ENCODE data around the gene PAFAH1B2. TPM values are rescaled to one million over a fixed set of nuclear protein-coding genes. Genes with fewer than 3 reads are reported as not detected.
A peak's percentile ranks its signal among the peaks of the same experiment; 100 is the strongest.

The PAFAH1B2 gene
- total and polyA plus RNA-seq, 7 experiments from 2014 or later, result 13.6 to 62.0 (median 53.6) TPM

- Mint-ChIP-seq H3K27ac (peak overlapping the region in 7 of 9 donors; percentile 32 to 74 (median 55)), H3K9me3 (no peaks in the 10 kb centered on the region), H3K36me3 (peaks cover 0 to 4% (median 0%) of the 10 kb centered on the region in 5 donors), H3K4me3 (no peak overlapping the region), H3K27me3 (no peaks in the 10 kb centered on the region), H3K4me1 (peaks cover 3 to 12% (median 9%) of the 10 kb centered on the region in 7 donors)
- H3K4me3 ChIP-seq (ENCODE audit: low read length), result no peak overlapping the region
- H3K27me3 ChIP-seq (ENCODE audit: control insufficient read depth in 2 of 2, insufficient read depth in 2 of 2, low read length in 2 of 2), result no peaks in the 10 kb centered on the region
- POLR2A ChIA-PET, result interaction anchor here (0.6 to 1.5 kb wide), 2 partner anchors 14 to 660 kb away, joined by 3 to 4 read pairs; no protein-coding TSS in a partner anchor
- no peaks in the 10 kb centered on the region for H3K9me3 ChIP-seq (ENCODE audit: control insufficient read depth in 2 of 3, low read length in 3 of 3)
- no peak for ATAC-seq
- H3K4me1 ChIP-seq (ENCODE audit: control insufficient read depth in 2 of 2, insufficient read depth in 2 of 2, low read length in 2 of 2), result no peaks in the 10 kb centered on the region
- no peak for DNase-seq
- peaks cover 0 to 47% (median 3%) of the 10 kb centered on the region in 3 experiments for H3K36me3 ChIP-seq (ENCODE audit: control insufficient read depth in 2 of 3, insufficient read depth in 3 of 3, low read length in 3 of 3)
- CTCF ChIA-PET, result no interaction called here
- no peak overlapping the region for H3K27ac ChIP-seq (ENCODE audit: low read depth, low read length)
- intact Hi-C loops (cut with micrococcal nuclease), result no loop called here
These were observed 49.3 kb downstream of the PAFAH1B2 start for GRCh38 chr11:117193130-117194020.

DNA sequence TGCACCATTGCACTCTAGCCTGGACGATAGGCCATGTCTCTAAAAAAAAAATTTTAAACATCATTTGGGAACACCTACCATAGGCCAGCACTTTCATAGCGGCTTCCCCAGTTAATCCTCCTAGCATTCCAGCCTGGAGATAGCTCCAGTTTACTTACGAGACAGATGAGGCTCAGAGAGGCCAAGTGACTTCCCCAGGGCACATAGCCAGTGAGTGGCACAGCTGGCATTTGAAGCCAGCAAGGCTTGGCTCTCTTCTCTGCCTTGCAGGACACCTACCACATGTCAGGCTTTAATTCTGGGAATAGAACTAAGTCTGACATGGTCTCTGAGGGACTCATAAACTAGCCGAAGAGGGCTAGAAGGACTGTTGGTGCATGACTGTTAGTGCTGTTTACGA lies 50.2 kb downstream of the PAFAH1B2 start:
- CTCF ChIA-PET, result interaction anchor here (0.6 kb wide), 1 partner anchor 16 kb away, joined by 5 read pairs; the partner anchor contains the start of gene SIDT2
- no peaks in the 10 kb centered on the region for H3K27me3 Mint-ChIP-seq

GRCh38 chr11:117195258-117195657 lies 51.2 kb downstream of the PAFAH1B2 start:
- no peak overlapping the region for H3K4me3 Mint-ChIP-seq
- ATAC-seq (no peak), DNase-seq (no peak)
- POLR2A ChIA-PET, result no interaction called here
- no peak overlapping the region for H3K4me3 ChIP-seq (ENCODE audit: low read length)
- CTCF ChIA-PET, result no interaction called here
- no peaks in the 10 kb centered on the region for H3K4me1 ChIP-seq (ENCODE audit: control insufficient read depth in 2 of 2, insufficient read depth in 2 of 2, low read length in 2 of 2)
- H3K9me3 Mint-ChIP-seq, result no peaks in the 10 kb centered on the region
- intact Hi-C loops (cut with micrococcal nuclease), result no loop called here
- H3K36me3 Mint-ChIP-seq, result peaks cover 0 to 4% (median 0%) of the 10 kb centered on the region in 5 donors
- H3K36me3 ChIP-seq (ENCODE audit: control insufficient read depth in 2 of 3, insufficient read depth in 3 of 3, low read length in 3 of 3), result peaks cover 0 to 38% (median 0%) of the 10 kb centered on the region in 3 experiments
- no peaks in the 10 kb centered on the region for H3K9me3 ChIP-seq (ENCODE audit: control insufficient read depth in 2 of 3, low read length in 3 of 3)
- no peaks in the 10 kb centered on the region for H3K27me3 Mint-ChIP-seq
- peaks cover 3 to 13% (median 10%) of the 10 kb centered on the region in 7 donors for H3K4me1 Mint-ChIP-seq
- H3K27me3 ChIP-seq (ENCODE audit: control insufficient read depth in 2 of 2, insufficient read depth in 2 of 2, low read length in 2 of 2), result no peaks in the 10 kb centered on the region
- H3K27ac ChIP-seq (ENCODE audit: low read depth, low read length), result no peak overlapping the region
- peak overlapping the region in 7 of 9 donors; percentile 16 to 70 (median 59) for H3K27ac Mint-ChIP-seq

More for the DNA sequence above, 50.2 kb downstream of the PAFAH1B2 start:
- peaks cover 3 to 13% (median 10%) of the 10 kb centered on the region in 7 donors for H3K4me1 Mint-ChIP-seq
- Histone ChIP-seq H3K27ac (ENCODE audit: low read depth, low read length) (no peak overlapping the region), H3K9me3 (ENCODE audit: control insufficient read depth in 2 of 3, low read length in 3 of 3) (no peaks in the 10 kb centered on the region), H3K36me3 (ENCODE audit: control insufficient read depth in 2 of 3, insufficient read depth in 3 of 3, low read length in 3 of 3) (peaks cover 0 to 40% (median 0%) of the 10 kb centered on the region in 3 experiments), H3K27me3 (ENCODE audit: control insufficient read depth in 2 of 2, insufficient read depth in 2 of 2, low read length in 2 of 2) (no peaks in the 10 kb centered on the region), H3K4me1 (ENCODE audit: control insufficient read depth in 2 of 2, insufficient read depth in 2 of 2, low read length in 2 of 2) (no peaks in the 10 kb centered on the region), H3K4me3 (ENCODE audit: low read length) (no peak overlapping the region)
- intact Hi-C loops (cut with micrococcal nuclease), result no loop called here
- no peaks in the 10 kb centered on the region for H3K9me3 Mint-ChIP-seq
- no peak for DNase-seq
- H3K4me3 Mint-ChIP-seq, result no peak overlapping the region
- ATAC-seq, result no peak
- H3K27ac Mint-ChIP-seq, result peak overlapping the region in 3 of 9 donors; percentile 21 to 32 (median 28)
- peaks cover 0 to 4% (median 0%) of the 10 kb centered on the region in 5 donors for H3K36me3 Mint-ChIP-seq
- POLR2A ChIA-PET, result interaction anchor here (1.5 kb wide), 1 partner anchor 15 kb away, joined by 3 read pairs; no protein-coding TSS in a partner anchor

DNA sequence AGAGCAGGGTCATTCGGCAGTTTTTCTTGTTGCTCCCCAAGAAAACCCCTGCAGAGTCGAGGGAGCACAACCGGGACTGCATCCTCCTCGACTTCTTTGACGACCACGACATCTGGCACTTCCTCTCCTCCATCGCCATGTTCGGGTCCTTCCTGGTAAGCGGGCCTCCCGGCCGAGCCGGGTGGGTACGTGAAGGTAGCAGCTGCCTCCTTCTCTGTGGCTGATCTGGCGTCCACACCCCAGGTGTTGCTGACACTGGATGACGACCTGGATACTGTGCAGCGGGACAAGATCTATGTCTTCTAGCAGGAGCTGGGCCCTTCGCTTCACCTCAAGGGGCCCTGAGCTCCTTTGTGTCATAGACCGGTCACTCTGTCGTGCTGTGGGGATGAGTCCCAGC lies 51.7 kb downstream of the PAFAH1B2 start:
- Histone ChIP-seq H3K4me3 (ENCODE audit: low read length) (no peak overlapping the region), H3K4me1 (ENCODE audit: control insufficient read depth in 2 of 2, insufficient read depth in 2 of 2, low read length in 2 of 2) (no peaks in the 10 kb centered on the region), H3K27ac (ENCODE audit: low read depth, low read length) (no peak overlapping the region), H3K9me3 (ENCODE audit: control insufficient read depth in 2 of 3, low read length in 3 of 3) (no peaks in the 10 kb centered on the region), H3K36me3 (ENCODE audit: control insufficient read depth in 2 of 3, insufficient read depth in 3 of 3, low read length in 3 of 3) (peaks cover 0 to 38% (median 0%) of the 10 kb centered on the region in 3 experiments), H3K27me3 (ENCODE audit: control insufficient read depth in 2 of 2, insufficient read depth in 2 of 2, low read length in 2 of 2) (no peaks in the 10 kb centered on the region)
- DNase-seq (no peak), ATAC-seq (no peak)
- Mint-ChIP-seq H3K4me1 (peaks cover 3 to 13% (median 10%) of the 10 kb centered on the region in 7 donors), H3K36me3 (peaks cover 0 to 4% (median 0%) of the 10 kb centered on the region in 5 donors), H3K27me3 (no peaks in the 10 kb centered on the region), H3K9me3 (no peaks in the 10 kb centered on the region), H3K4me3 (no peak overlapping the region), H3K27ac (peak overlapping the region in 5 of 9 donors; percentile 65 to 84 (median 70))
- intact Hi-C loops (cut with micrococcal nuclease), result loop anchor here in 1 of 2 donors (2.0 kb wide), 1 partner anchor 17 kb away; the partner anchor contains the start of gene SIDT2
- ChIA-PET CTCF (no interaction called here), POLR2A (no interaction called here)

DNA sequence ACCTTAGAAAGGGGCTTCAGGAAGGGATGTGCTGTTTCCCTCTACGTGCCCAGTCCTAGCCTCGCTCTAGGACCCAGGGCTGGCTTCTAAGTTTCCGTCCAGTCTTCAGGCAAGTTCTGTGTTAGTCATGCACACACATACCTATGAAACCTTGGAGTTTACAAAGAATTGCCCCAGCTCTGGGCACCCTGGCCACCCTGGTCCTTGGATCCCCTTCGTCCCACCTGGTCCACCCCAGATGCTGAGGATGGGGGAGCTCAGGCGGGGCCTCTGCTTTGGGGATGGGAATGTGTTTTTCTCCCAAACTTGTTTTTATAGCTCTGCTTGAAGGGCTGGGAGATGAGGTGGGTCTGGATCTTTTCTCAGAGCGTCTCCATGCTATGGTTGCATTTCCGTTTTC lies 52.9 kb downstream of the PAFAH1B2 start:
- Mint-ChIP-seq H3K4me1 (peaks cover 3 to 13% (median 6%) of the 10 kb centered on the region in 7 donors), H3K9me3 (no peaks in the 10 kb centered on the region), H3K27me3 (no peaks in the 10 kb centered on the region), H3K36me3 (peaks cover 0 to 4% (median 0%) of the 10 kb centered on the region in 5 donors), H3K4me3 (no peak overlapping the region), H3K27ac (peak overlapping the region in 2 of 9 donors; percentile 28 to 69)
- no peak overlapping the region for H3K4me3 ChIP-seq (ENCODE audit: low read length)
- ChIA-PET POLR2A (interaction anchor here (1.2 kb wide), 1 partner anchor 27 kb away, joined by 4 read pairs; no protein-coding TSS in a partner anchor), CTCF (no interaction called here)
- H3K27ac ChIP-seq (ENCODE audit: low read depth, low read length), result no peak overlapping the region
- peaks cover 0 to 39% (median 0%) of the 10 kb centered on the region in 3 experiments for H3K36me3 ChIP-seq (ENCODE audit: control insufficient read depth in 2 of 3, insufficient read depth in 3 of 3, low read length in 3 of 3)
- no peaks in the 10 kb centered on the region for H3K9me3 ChIP-seq (ENCODE audit: control insufficient read depth in 2 of 3, low read length in 3 of 3)
- no peaks in the 10 kb centered on the region for H3K27me3 ChIP-seq (ENCODE audit: control insufficient read depth in 2 of 2, insufficient read depth in 2 of 2, low read length in 2 of 2)
- ATAC-seq (no peak), DNase-seq (no peak)
- H3K4me1 ChIP-seq (ENCODE audit: control insufficient read depth in 2 of 2, insufficient read depth in 2 of 2, low read length in 2 of 2), result no peaks in the 10 kb centered on the region
- intact Hi-C loops (cut with micrococcal nuclease), result loop anchor here in 1 of 2 donors (2.0 kb wide), 1 partner anchor 18 kb away; the partner anchor contains the start of gene SIDT2

DNA sequence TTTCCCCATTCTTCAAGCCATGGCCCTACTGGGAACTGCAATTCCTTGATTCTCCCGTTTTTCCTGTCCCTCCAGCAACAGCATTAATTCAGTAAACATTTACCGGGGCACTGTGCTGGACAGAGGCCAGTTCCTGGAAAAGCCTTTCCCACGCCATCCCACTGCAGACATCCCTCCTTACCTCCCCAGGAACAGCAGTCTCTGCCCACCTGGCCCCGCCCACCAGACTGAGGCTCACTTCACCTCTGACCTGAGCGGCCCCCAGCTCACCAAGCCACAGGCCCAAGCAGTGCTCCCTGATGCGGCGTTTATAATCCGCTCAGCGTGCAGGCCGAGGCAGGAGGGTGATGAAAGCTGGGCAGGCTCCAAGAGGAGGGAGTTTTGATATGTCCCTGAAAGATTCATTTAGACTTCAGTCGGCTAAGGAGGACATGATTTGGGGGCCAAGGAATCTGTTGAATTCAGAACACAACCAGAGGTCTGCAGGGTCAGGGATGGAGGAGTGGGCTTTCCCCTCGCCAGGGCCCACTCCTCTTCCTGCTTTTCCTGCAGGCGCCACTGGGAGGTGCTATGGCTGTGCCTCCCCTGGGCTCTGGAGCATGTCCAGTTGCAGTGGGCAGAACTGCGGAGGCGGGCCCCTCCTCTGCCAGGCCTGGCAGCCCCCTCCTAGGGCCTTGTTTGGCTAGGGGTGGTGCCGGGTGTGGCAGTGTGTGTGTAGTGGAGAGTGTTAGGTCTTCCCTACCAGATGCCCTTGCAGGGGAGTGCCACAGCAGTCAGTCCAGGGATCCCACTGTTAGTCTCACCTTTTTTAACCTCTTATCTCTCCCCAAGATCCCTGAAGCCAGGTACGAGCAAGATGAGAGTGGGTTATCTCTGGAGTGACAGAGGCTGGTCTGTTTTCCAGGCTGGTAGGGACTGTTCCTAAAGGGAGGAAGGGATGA lies 53.7 kb downstream of the PAFAH1B2 start:
- intact Hi-C loops (cut with micrococcal nuclease), result loop anchor here in 1 of 2 donors (2.0 kb wide), 1 partner anchor 19 kb away; the partner anchor contains the start of gene SIDT2
- H3K9me3 Mint-ChIP-seq, result no peaks in the 10 kb centered on the region
- Histone ChIP-seq H3K4me3 (ENCODE audit: low read length) (no peak overlapping the region), H3K9me3 (ENCODE audit: control insufficient read depth in 2 of 3, low read length in 3 of 3) (no peaks in the 10 kb centered on the region), H3K27ac (ENCODE audit: low read depth, low read length) (no peak overlapping the region), H3K27me3 (ENCODE audit: control insufficient read depth in 2 of 2, insufficient read depth in 2 of 2, low read length in 2 of 2) (no peaks in the 10 kb centered on the region), H3K36me3 (ENCODE audit: control insufficient read depth in 2 of 3, insufficient read depth in 3 of 3, low read length in 3 of 3) (peaks cover 0 to 32% (median 0%) of the 10 kb centered on the region in 3 experiments), H3K4me1 (ENCODE audit: control insufficient read depth in 2 of 2, insufficient read depth in 2 of 2, low read length in 2 of 2) (no peaks in the 10 kb centered on the region)
- no peaks in the 10 kb centered on the region for H3K27me3 Mint-ChIP-seq
- ChIA-PET CTCF (no interaction called here), POLR2A (interaction anchor here (1.2 kb wide), 1 partner anchor 26 kb away, joined by 4 read pairs; no protein-coding TSS in a partner anchor)
- H3K4me1 Mint-ChIP-seq, result peaks cover 3 to 12% (median 5%) of the 10 kb centered on the region in 7 donors
- H3K36me3 Mint-ChIP-seq, result peaks cover 0 to 4% (median 0%) of the 10 kb centered on the region in 5 donors
- DNase-seq (no peak), ATAC-seq (no peak)
- H3K4me3 Mint-ChIP-seq, result no peak overlapping the region
- H3K27ac Mint-ChIP-seq, result peak overlapping the region in 6 of 9 donors; percentile 19 to 77 (median 57)

Data from naive thymus-derived CD4-positive, alpha-beta T cell (primary cell).